Loucy (cell line): ENCODE results near the gene ZNF692.
"Not testable (repeated sequence)": the region's sequence is repeated elsewhere in the genome, so short reads cannot be mapped to it uniquely, and the experiment has no call there.

Experiments used
- H2AFZ ChIP-seq: fragments of 200-600 bp; sonication (generic); 2 replicates; pipeline ENCODE4 v1.6.0; 2016; ENCODE audit warnings: antibody characterized with exemption, mild to moderate bottlenecking, low read length, moderate library complexity
- H3F3A ChIP-seq: fragments of 200-600 bp; 2 replicates; pipeline ENCODE4 v1.6.0; 2016; ENCODE audit warnings: antibody characterized with exemption, low read depth, mild to moderate bottlenecking
- H3K27me3 ChIP-seq: fragments of 200-600 bp; sonication (generic); 2 replicates; pipeline ENCODE4 v1.6.1; 2014; ENCODE audit warnings: low read length, mild to moderate bottlenecking; ENCODE audit not compliant: insufficient read depth, poor library complexity, severe bottlenecking
- H3K36me3 ChIP-seq: fragments of 200-600 bp; sonication (generic); 2 replicates; pipeline ENCODE4 v1.6.1; 2016; ENCODE audit warnings: low read length; ENCODE audit not compliant: insufficient read depth
- H3K4me1 ChIP-seq: fragments of 200-600 bp; sonication (generic); 2 replicates; pipeline ENCODE4 v1.5.1; 2014; ENCODE audit warnings: low read length, mild to moderate bottlenecking; ENCODE audit not compliant: insufficient read depth, poor library complexity, severe bottlenecking
- H3K4me2 ChIP-seq: fragments of 200-600 bp; sonication (generic); 2 replicates; pipeline ENCODE4 v1.6.0; 2014; ENCODE audit warnings: antibody characterized with exemption, low read length, low read depth, mild to moderate bottlenecking; ENCODE audit not compliant: poor library complexity, severe bottlenecking
- H3K4me3 ChIP-seq: fragments of 200-600 bp; sonication (generic); 2 replicates; pipeline ENCODE4 v1.5.1; 2014; ENCODE audit warnings: low read length, mild to moderate bottlenecking, mixed read lengths; ENCODE audit not compliant: poor library complexity, severe bottlenecking
- H3K79me2 ChIP-seq: fragments of 200-600 bp; sonication (generic); 2 replicates; pipeline ENCODE4 v1.6.1; 2014; ENCODE audit warnings: low read length; ENCODE audit not compliant: insufficient read depth
- H3K9ac ChIP-seq: fragments of 200-600 bp; sonication (generic); 2 replicates; pipeline ENCODE4 v1.6.0; 2014; ENCODE audit warnings: mild to moderate bottlenecking, low read depth, low read length, moderate library complexity; ENCODE audit not compliant: poor library complexity, severe bottlenecking
- H3K9me2 ChIP-seq: fragments of 200-600 bp; sonication (generic); replicated peaks from 2 replicates; pipeline ENCODE4 v1.6.1; 2016; ENCODE audit warnings: low read depth, low read length, mixed read lengths
- H3K9me3 ChIP-seq: fragments of 200-600 bp; sonication (generic); 2 replicates; pipeline ENCODE4 v1.6.1; 2014; ENCODE audit warnings: mild to moderate bottlenecking, antibody characterized with exemption, low read length, low read depth; ENCODE audit not compliant: insufficient read depth
- H4K20me1 ChIP-seq: fragments of 200-600 bp; sonication (generic); 2 replicates; pipeline ENCODE4 v1.6.0; 2014; ENCODE audit warnings: antibody characterized with exemption, low read length, mild to moderate bottlenecking; ENCODE audit not compliant: insufficient read depth, poor library complexity, severe bottlenecking
- CTCF ChIP-seq: fragments of 200-600 bp; sonication (generic); conservative IDR thresholded peaks from 2 replicates; pipeline ENCODE4 v1.5.1; 2014; ENCODE audit warnings: mild to moderate bottlenecking, antibody characterized with exemption, low read length
- EZH2phosphoT487 ChIP-seq: fragments of 200-600 bp; IDR thresholded peaks from 2 replicates; pipeline ENCODE4 v1.6.1; 2018; ENCODE audit warnings: antibody characterized with exemption, mild to moderate bottlenecking, moderate library complexity, borderline replicate concordance

ZNF692 gene

GRCh38 chr1:248804771-248805681, 53.9 kb downstream of the ZNF692 start:
- H3K79me2 ChIP-seq = no peaks in the 10 kb centered on the region
- no peak overlapping the region for H3K4me3 ChIP-seq
- H3K9ac ChIP-seq = no peak overlapping the region
- H3F3A ChIP-seq = no peaks in the 10 kb centered on the region
- H3K36me3 ChIP-seq = no peaks in the 10 kb centered on the region
- no peak for TF ChIP-seq EZH2phosphoT487
- TF ChIP-seq CTCF = no peak
- no peaks in the 10 kb centered on the region for H4K20me1 ChIP-seq
- H3K4me1 ChIP-seq = no peaks in the 10 kb centered on the region
- H3K4me2 ChIP-seq = no peak overlapping the region
- H2AFZ ChIP-seq = no peak overlapping the region
- no peaks in the 10 kb centered on the region for H3K9me3 ChIP-seq
- no peaks in the 10 kb centered on the region for H3K9me2 ChIP-seq
- H3K27me3 ChIP-seq = no peaks in the 10 kb centered on the region

- H3K27me3 ChIP-seq, H3K9ac ChIP-seq, H4K20me1 ChIP-seq, H3K4me1 ChIP-seq, H2AFZ ChIP-seq, H3K4me3 ChIP-seq, H3K9me2 ChIP-seq, H3K4me2 ChIP-seq, H3K9me3 ChIP-seq, H3K36me3 ChIP-seq, H3K79me2 ChIP-seq, H3F3A ChIP-seq: not testable (repeated sequence)
Observed at GRCh38 chr1:248803501-248803900, 55.4 kb downstream of the ZNF692 start.

- no peaks in the 10 kb centered on the region for H3F3A ChIP-seq
- H3K4me3 ChIP-seq = no peak overlapping the region
- H2AFZ ChIP-seq = no peak overlapping the region
- H3K4me2 ChIP-seq = no peak overlapping the region
- TF ChIP-seq CTCF = no peak
- TF ChIP-seq EZH2phosphoT487 = no peak
- no peaks in the 10 kb centered on the region for H3K27me3 ChIP-seq
- H3K9ac ChIP-seq = no peak overlapping the region
- H3K4me1 ChIP-seq = no peaks in the 10 kb centered on the region
- H3K36me3 ChIP-seq = no peaks in the 10 kb centered on the region
- no peaks in the 10 kb centered on the region for H4K20me1 ChIP-seq
- no peaks in the 10 kb centered on the region for H3K9me3 ChIP-seq
- H3K9me2 ChIP-seq = no peaks in the 10 kb centered on the region
- H3K79me2 ChIP-seq = no peaks in the 10 kb centered on the region
Observed at GRCh38 chr1:248802454-248802853, 56.4 kb downstream of the ZNF692 start.

- Histone ChIP-seq H3K4me3 (no peak overlapping the region), H3K4me2 (no peak overlapping the region), H3K36me3 (no peaks in the 10 kb centered on the region)
Observed at GRCh38 chr1:248800459-248800858, 58.4 kb downstream of the ZNF692 start.

More at GRCh38 chr1:248800459-248800858, 58.4 kb downstream of the ZNF692 start:
- Histone ChIP-seq H3K27me3 (no peaks in the 10 kb centered on the region), H2AFZ (no peak overlapping the region), H3K4me1 (no peaks in the 10 kb centered on the region), H3K9ac (no peak overlapping the region), H3K9me3 (no peaks in the 10 kb centered on the region), H3K79me2 (no peaks in the 10 kb centered on the region), H3K9me2 (no peaks in the 10 kb centered on the region), H4K20me1 (no peaks in the 10 kb centered on the region), H3F3A (no peaks in the 10 kb centered on the region)
- TF ChIP-seq EZH2phosphoT487 = no peak
- TF ChIP-seq CTCF = no peak
